GM12878 (cell line): Measurements from ENCODE around the gene TMOD3. TPM values are rescaled to one million over a fixed set of nuclear protein-coding genes. Genes with fewer than 3 reads are reported as not detected.

ENCODE experiments used
- ATAC-seq: fragments of 200-7000 bp; cut with Tn5 transposase; 3 replicates; pipeline ENCODE4 v1.9.1; 2020; ENCODE audit warnings: mild to moderate bottlenecking, moderate library complexity
- BruUV-seq: library from RNA; stranded (reverse); fragments of 400-500 nt; replicated peaks from 2 replicates; lab custom pipeline; 2021; lab: Mats Ljungman, UMichigan
- CTCF ChIA-PET: fragments of 300-600 bp; sonication (Branson Sonifier 250); formaldehyde crosslinking; extraction: SDS; loops from one replicate; lab custom pipeline; 2021; ENCODE audit warnings: inconsistent platforms; lab: Yijun Ruan, JAX
- POLR2A ChIA-PET: fragments of 350-600 bp; formaldehyde crosslinking; extraction: SDS; loops from one replicate; lab custom pipeline; 2021; ENCODE audit warnings: inconsistent platforms; lab: Charles Lee
- RAD21 ChIA-PET: fragments of 300-600 bp; sonication (Branson Sonifier 250); formaldehyde crosslinking; loops from one replicate; lab custom pipeline; 2023; ENCODE audit warnings: antibody characterized with exemption; ENCODE audit not compliant: unreplicated experiment; lab: Charles Lee
- SMC1A ChIA-PET: fragments of 300-600 bp; sonication (Branson Sonifier 250); formaldehyde crosslinking; loops from one replicate; lab custom pipeline; 2023; ENCODE audit not compliant: unreplicated experiment, uncharacterized antibody; lab: Charles Lee
- DNase-seq: peaks from one replicate; pipeline ENCODE4 v3.0.0-alpha.2; 2011; ENCODE audit warnings: low read depth, low spot score
- FAIRE-seq: peaks from 3 replicates; lab custom pipeline; 2011; peaks lifted over from hg19 to GRCh38; lab: Jason Lieb, UNC
- H2AFZ ChIP-seq: 2 replicates; pipeline ENCODE4 v1.6.0; 2011; ENCODE audit warnings: low read depth, low read length, control low read depth; ENCODE audit not compliant: control insufficient read depth
- H3K27ac ChIP-seq: 2 replicates; pipeline ENCODE4 v1.5.1; 2011; ENCODE audit warnings: control low read depth; ENCODE audit not compliant: control insufficient read depth, insufficient read depth
- H3K27me3 ChIP-seq, 2 experiments: replicated peaks in 1 of 2; 2 replicates each; pipeline versions ENCODE4 v1.6.0 to v1.6.1; 2011; ENCODE audit warnings: low read length in 1 of 2; ENCODE audit not compliant: control insufficient read depth in 2 of 2, insufficient read depth in 2 of 2
- H3K36me3 ChIP-seq, 2 experiments: 2 replicates each; pipeline ENCODE4 v1.5.1; 2011; ENCODE audit warnings: low read length in 1 of 2; ENCODE audit not compliant: control insufficient read depth in 2 of 2, insufficient read depth in 2 of 2
- H3K4me1 ChIP-seq: 2 replicates; pipeline ENCODE4 v1.6.1; 2011; ENCODE audit warnings: mild to moderate bottlenecking, low read length, moderate library complexity, mixed read lengths; ENCODE audit not compliant: control insufficient read depth, insufficient read depth
- H3K4me2 ChIP-seq: 2 replicates; pipeline ENCODE4 v1.6.0; 2011; ENCODE audit warnings: control low read depth; ENCODE audit not compliant: control insufficient read depth, insufficient read depth
- H3K4me3 ChIP-seq: fragments of 200-600 bp; sonication (generic); 2 replicates; pipeline ENCODE4 v1.5.1; 2016
- H3K79me2 ChIP-seq: 2 replicates; pipeline ENCODE4 v1.6.0; 2011; ENCODE audit warnings: low read length; ENCODE audit not compliant: control insufficient read depth, insufficient read depth
- H3K9ac ChIP-seq: 2 replicates; pipeline ENCODE4 v1.8.0; 2011; ENCODE audit warnings: low read length, control low read depth, mixed read lengths; ENCODE audit not compliant: control insufficient read depth, insufficient read depth
- H3K9me3 ChIP-seq: replicated peaks from 3 replicates; pipeline ENCODE4 v1.5.1; 2011; ENCODE audit warnings: mild to moderate bottlenecking, low read length; ENCODE audit not compliant: control insufficient read depth, insufficient read depth
- H4K20me1 ChIP-seq: 2 replicates; pipeline ENCODE4 v1.6.0; 2011; ENCODE audit not compliant: control insufficient read depth, insufficient read depth
- PAX8 ChIP-seq: fragments of 450-650 bp; IDR thresholded peaks from 2 replicates; pipeline ENCODE4 v1.6.1; 2017; ENCODE audit warnings: mild to moderate bottlenecking, moderate library complexity
- SIX5 ChIP-seq: IDR thresholded peaks from 2 replicates; pipeline ENCODE4 v1.6.1; 2011; ENCODE audit warnings: mild to moderate bottlenecking, low read depth, low read length, moderate library complexity; ENCODE audit not compliant: severe bottlenecking
- TAF1 ChIP-seq: IDR thresholded peaks from 2 replicates; pipeline ENCODE4 v1.6.1; 2011; ENCODE audit warnings: mild to moderate bottlenecking, low read depth, low read length, borderline replicate concordance
- ZBED1 ChIP-seq: IDR thresholded peaks from 2 replicates; pipeline ENCODE4 v1.6.1; 2016; ENCODE audit warnings: borderline replicate concordance
- WGBS: methylation state at CpG from one replicate; pipeline ENCODE4 v1.1.6; 2016; ENCODE audit warnings: low lambda C conversion rate; ENCODE audit not compliant: insufficient replicate concordance, insufficient coverage; ENCODE audit errors: missing lambda C conversion rate; 5-methylcytosine and 5-hydroxymethylcytosine counted together
- in situ Hi-C: fragments of 300-500 bp; cut with MboI; formaldehyde crosslinking; loops from 9 replicates; pipeline ENCODE4 v1.14.3; 2018; ENCODE audit warnings: mixed read lengths
- intact Hi-C: fragments of 100-400 bp; cut with micrococcal nuclease; formaldehyde crosslinking; loops from one replicate; pipeline ENCODE4 v1.14.2; 2022; ENCODE audit not compliant: unreplicated experiment
- polyA plus RNA-seq, 11 experiments: library from polyadenylated mRNA; depleted of rRNA in 4 of 11; unstranded in 6 of 11; stranded (reverse) in 5 of 11; fragments of >200 nt; fragmentation: Nextera tagmentation in 4 of 11; fragmentation: Illumina TruSeq in 1 of 11; extraction: Ambion mirVana in 4 of 11; extraction: Trizol in 1 of 11; gene quantifications; 1 replicate in 1 of 11; 2 replicates in 10 of 11; pipeline versions ENCODE4 v1.2.1 to v1.2.3, GENCODE V29; 2011 to 2016; ENCODE audit warnings: inconsistent platforms in 2 of 11, missing spikeins in 2 of 11, low read depth in 1 of 11
- total RNA-seq, 4 experiments: library from RNA; depleted of rRNA in 3 of 4; stranded (reverse); fragments of >200 nt in 3 of 4; fragmentation: Illumina TruSeq in 1 of 4; extraction: Trizol in 1 of 4; gene quantifications; 2 replicates each; pipeline versions ENCODE4 v1.2.1 to v1.2.3, GENCODE V29; 2013 to 2021
- TF ChIP-seq, protein P1 (sequence below): fragments of 450-650 bp; formaldehyde crosslinking; IDR thresholded peaks from 2 replicates; pipeline ENCODE4 v1.4.0; 2020; ENCODE audit warnings: mild to moderate bottlenecking, moderate library complexity

TMOD3 gene
- total and polyA plus RNA-seq, 10 of the 15 experiments (the other 5 are each of a cell fraction or from before 2014, with no cell fraction given): 5.2 to 39.4 (median 22.5) TPM

GRCh38 chr15:51798281-51798680, 31.2 kb upstream of the TMOD3 start:
- no peaks in the 10 kb centered on the region for H3K36me3 ChIP-seq
- H4K20me1 ChIP-seq: no peaks in the 10 kb centered on the region
- FAIRE-seq (no peak), DNase-seq (no peak), ATAC-seq (no peak)
- in situ Hi-C loops (no loop called here), intact Hi-C loops (no loop called here)
- H3K4me3 ChIP-seq: no peak overlapping the region
- no peak overlapping the region for H3K27ac ChIP-seq
- no peak overlapping the region for H3K4me2 ChIP-seq
- RAD21 ChIA-PET: no interaction called here
- CTCF ChIA-PET: interaction anchor here (0.6 kb wide), 1 partner anchor 432 kb away, joined by 3 read pairs; no protein-coding TSS in a partner anchor
- no peak overlapping the region for H2AFZ ChIP-seq
- H3K9me3 ChIP-seq: no peaks in the 10 kb centered on the region
- BruUV-seq: no TSS peak
- no peaks in the 10 kb centered on the region for H3K79me2 ChIP-seq
- no peaks in the 10 kb centered on the region for H3K27me3 ChIP-seq
- TF ChIP-seq, protein P1, sequence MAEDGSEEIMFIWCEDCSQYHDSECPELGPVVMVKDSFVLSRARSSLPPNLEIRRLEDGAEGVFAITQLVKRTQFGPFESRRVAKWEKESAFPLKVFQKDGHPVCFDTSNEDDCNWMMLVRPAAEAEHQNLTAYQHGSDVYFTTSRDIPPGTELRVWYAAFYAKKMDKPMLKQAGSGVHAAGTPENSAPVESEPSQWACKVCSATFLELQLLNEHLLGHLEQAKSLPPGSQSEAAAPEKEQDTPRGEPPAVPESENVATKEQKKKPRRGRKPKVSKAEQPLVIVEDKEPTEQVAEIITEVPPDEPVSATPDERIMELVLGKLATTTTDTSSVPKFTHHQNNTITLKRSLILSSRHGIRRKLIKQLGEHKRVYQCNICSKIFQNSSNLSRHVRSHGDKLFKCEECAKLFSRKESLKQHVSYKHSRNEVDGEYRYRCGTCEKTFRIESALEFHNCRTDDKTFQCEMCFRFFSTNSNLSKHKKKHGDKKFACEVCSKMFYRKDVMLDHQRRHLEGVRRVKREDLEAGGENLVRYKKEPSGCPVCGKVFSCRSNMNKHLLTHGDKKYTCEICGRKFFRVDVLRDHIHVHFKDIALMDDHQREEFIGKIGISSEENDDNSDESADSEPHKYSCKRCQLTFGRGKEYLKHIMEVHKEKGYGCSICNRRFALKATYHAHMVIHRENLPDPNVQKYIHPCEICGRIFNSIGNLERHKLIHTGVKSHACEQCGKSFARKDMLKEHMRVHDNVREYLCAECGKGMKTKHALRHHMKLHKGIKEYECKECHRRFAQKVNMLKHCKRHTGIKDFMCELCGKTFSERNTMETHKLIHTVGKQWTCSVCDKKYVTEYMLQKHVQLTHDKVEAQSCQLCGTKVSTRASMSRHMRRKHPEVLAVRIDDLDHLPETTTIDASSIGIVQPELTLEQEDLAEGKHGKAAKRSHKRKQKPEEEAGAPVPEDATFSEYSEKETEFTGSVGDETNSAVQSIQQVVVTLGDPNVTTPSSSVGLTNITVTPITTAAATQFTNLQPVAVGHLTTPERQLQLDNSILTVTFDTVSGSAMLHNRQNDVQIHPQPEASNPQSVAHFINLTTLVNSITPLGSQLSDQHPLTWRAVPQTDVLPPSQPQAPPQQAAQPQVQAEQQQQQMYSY: no peak
- TF ChIP-seq TAF1 (no peak), SIX5 (no peak), PAX8 (no peak), ZBED1 (no peak)
- no peaks in the 10 kb centered on the region; the same call in 1 of the 2 replicates for H3K4me1 ChIP-seq
- no peak overlapping the region for H3K9ac ChIP-seq
- WGBS: 95% methylated on average over 1 of the region's 1 CpG
- SMC1A ChIA-PET: no interaction called here
- POLR2A ChIA-PET: no interaction called here
